Sigmoid colon (tissue), 7 donors: ENCODE measurements around the gene TNF. TPM values are rescaled to one million over a fixed set of nuclear protein-coding genes. Genes with fewer than 3 reads are reported as not detected.

Experiments used
- DNase-seq: peaks from one replicate; pipeline ENCODE4 v3.0.0-alpha.2; 2019
- H3K27ac ChIP-seq, 4 donors: fragments of 200-600 bp; sonication (generic); one replicate each; pipeline ENCODE4 v1.5.1; 2016 to 2019; ENCODE audit warnings: mild to moderate bottlenecking in 1 of 4
- H3K27me3 ChIP-seq, 3 donors: fragments of 200-600 bp; sonication (generic); one replicate each; pipeline ENCODE4 v1.5.1; 2019; ENCODE audit warnings: mild to moderate bottlenecking in 1 of 3
- H3K36me3 ChIP-seq, 4 donors: fragments of 200-600 bp; sonication (generic); one replicate each; pipeline ENCODE4 v1.5.1; 2016 to 2019
- H3K4me1 ChIP-seq, 4 donors: fragments of 200-600 bp; sonication (generic); one replicate each; pipeline ENCODE4 v1.5.1; 2017 to 2019
- H3K4me3 ChIP-seq, 4 donors: fragments of 200-600 bp; sonication (generic); one replicate each; pipeline ENCODE4 v1.5.1; 2017 to 2019; ENCODE audit warnings: mild to moderate bottlenecking in 2 of 4, moderate library complexity in 1 of 4
- H3K9me3 ChIP-seq, 4 donors: fragments of 200-600 bp in 3 of 4; sonication (generic) in 3 of 4; one replicate each; pipeline versions ENCODE4 v1.5.1 to v1.6.1; 2013 to 2019
- CTCF ChIP-seq, 4 experiments: fragments of 450-650 bp in 3 of 4; fragments of 200-600 bp in 1 of 4; IDR thresholded peaks; one replicate each; pipeline ENCODE4 v1.5.1; 2016 to 2019; ENCODE audit warnings: antibody characterized with exemption in 4 of 4, mild to moderate bottlenecking in 3 of 4, moderate library complexity in 2 of 4
- EP300 ChIP-seq, 4 donors: sonication (generic); formaldehyde crosslinking; IDR thresholded peaks; one replicate each; pipeline ENCODE4 v1.6.1; 2017; ENCODE audit warnings: antibody characterized with exemption in 4 of 4
- POLR2A ChIP-seq, 2 donors: fragments of 450-650 bp; IDR thresholded peaks; one replicate each; pipeline ENCODE4 v1.6.1; 2016; ENCODE audit warnings: antibody characterized with exemption in 2 of 2, mild to moderate bottlenecking in 2 of 2, moderate library complexity in 2 of 2
- POLR2AphosphoS5 ChIP-seq, 4 donors: sonication (generic); formaldehyde crosslinking; IDR thresholded peaks; one replicate each; pipeline ENCODE4 v1.6.1; 2017; ENCODE audit warnings: antibody characterized with exemption in 4 of 4
- WGBS, 2 donors: extraction: QIAGEN DNeasy Blood & Tissue Kit; methylation state at CpG; one replicate each; pipeline ENCODE4 v1.1.7; 2013; 5-methylcytosine and 5-hydroxymethylcytosine counted together
- intact Hi-C: fragments of 100-400 bp; cut with DNase I; formaldehyde crosslinking; loops from one replicate; pipeline ENCODE4 v1.15.1; 2023
- polyA plus RNA-seq, 3 donors: library from polyadenylated mRNA; stranded (reverse); fragments of 200-250 nt; gene quantifications; one replicate each; pipeline ENCODE4 v1.2.3, GENCODE V29; 2013
- total RNA-seq, 4 donors: library from RNA; depleted of rRNA; stranded (reverse); fragments of >200 nt; gene quantifications; one replicate each; pipeline ENCODE4 v1.1.0, GENCODE V29; 2016
- donor health status: healthy with polysubstance abuse.
- donor health status: Bipolar disorder and iron deficiency.
- donor health status: healthy.

The TNF gene
- total and polyA plus RNA-seq, 7 donors = 0.33 to 2.6 (median 0.76) TPM; not detected in 3

GRCh38 chr6:31556307-31556706 lies 19.1 kb upstream of the TNF start:
- H3K9me3 ChIP-seq = no peaks in the 10 kb centered on the region
- no peak overlapping the region for H3K27ac ChIP-seq
- DNase-seq = no peak
- H3K36me3 ChIP-seq = peaks cover 11 to 69% (median 23%) of the 10 kb centered on the region in 4 donors
- intact Hi-C loops = no loop called here
- 61 to 90% methylated on average over 3 of the region's 3 CpGs for WGBS, 2 donors
- peaks cover 0 to 20% (median 5%) of the 10 kb centered on the region in 4 donors for H3K4me1 ChIP-seq
- no peaks in the 10 kb centered on the region for H3K27me3 ChIP-seq
- H3K4me3 ChIP-seq = no peak overlapping the region
- TF ChIP-seq CTCF (IDR thresholded peaks at IDR 0.05) (no peak), POLR2AphosphoS5 (IDR thresholded peaks at IDR 0.05) (no peak), POLR2A (IDR thresholded peaks at IDR 0.05) (no peak), EP300 (IDR thresholded peaks at IDR 0.05) (no peak)

- TF ChIP-seq POLR2A (IDR thresholded peaks at IDR 0.05) (no peak), POLR2AphosphoS5 (IDR thresholded peaks at IDR 0.05) (no peak), EP300 (IDR thresholded peaks at IDR 0.05) (no peak), CTCF (IDR thresholded peaks at IDR 0.05) (no peak)
- WGBS, 2 donors = 72 to 85% methylated on average over 24 of the region's 24 CpGs
- Histone ChIP-seq H3K4me3 (no peak overlapping the region), H3K4me1 (peaks cover 0 to 20% (median 5%) of the 10 kb centered on the region in 4 donors), H3K27ac (peak overlapping the region in 3 of 4 donors; percentile 9 to 36 (median 27)), H3K36me3 (peaks cover 11 to 58% (median 23%) of the 10 kb centered on the region in 4 donors), H3K9me3 (no peaks in the 10 kb centered on the region), H3K27me3 (no peaks in the 10 kb centered on the region)
- intact Hi-C loops = loop anchor here (1.0 kb wide), 1 partner anchor 12 kb away; no protein-coding TSS in a partner anchor
- no peak for DNase-seq
Observed at GRCh38 chr6:31557443-31558317, 17.7 kb upstream of the TNF start.

- H3K4me1 ChIP-seq = peaks cover 0 to 20% (median 5%) of the 10 kb centered on the region in 4 donors
- no peaks in the 10 kb centered on the region for H3K27me3 ChIP-seq
- 81 to 88% methylated on average over 8 of the region's 8 CpGs for WGBS, 2 donors
- H3K4me3 ChIP-seq = no peak overlapping the region
- intact Hi-C loops = loop anchor here (1.0 kb wide), 1 partner anchor 11 kb away; no protein-coding TSS in a partner anchor
- no peak for DNase-seq
- H3K9me3 ChIP-seq = no peaks in the 10 kb centered on the region
- peaks cover 11 to 58% (median 23%) of the 10 kb centered on the region in 4 donors for H3K36me3 ChIP-seq
- peak overlapping the region in 3 of 4 donors; percentile 9 to 36 (median 27) for H3K27ac ChIP-seq
- no peak for TF ChIP-seq CTCF (IDR thresholded peaks at IDR 0.05)
- no peak for TF ChIP-seq POLR2A (IDR thresholded peaks at IDR 0.05)
- no peak for TF ChIP-seq POLR2AphosphoS5 (IDR thresholded peaks at IDR 0.05)
- no peak for TF ChIP-seq EP300 (IDR thresholded peaks at IDR 0.05)
Observed at GRCh38 chr6:31558318-31558625, 17.1 kb upstream of the TNF start.

GRCh38 chr6:31558631-31559500 lies 16.5 kb upstream of the TNF start:
- H3K9me3 ChIP-seq = no peaks in the 10 kb centered on the region
- no peak overlapping the region for H3K4me3 ChIP-seq
- TF ChIP-seq CTCF (IDR thresholded peaks at IDR 0.05) = no peak
- no peak for TF ChIP-seq EP300 (IDR thresholded peaks at IDR 0.05)
- no peak for TF ChIP-seq POLR2AphosphoS5 (IDR thresholded peaks at IDR 0.05)
- TF ChIP-seq POLR2A (IDR thresholded peaks at IDR 0.05) = no peak
- intact Hi-C loops = loop anchor here (1.0 kb wide), 1 partner anchor 10 kb away; no protein-coding TSS in a partner anchor
- peaks cover 11 to 52% (median 20%) of the 10 kb centered on the region in 4 donors for H3K36me3 ChIP-seq
- H3K27me3 ChIP-seq = no peaks in the 10 kb centered on the region
- H3K27ac ChIP-seq = peak overlapping the region in 3 of 4 donors; percentile 40 to 55 (median 54)
- 56 to 83% methylated on average over 14 of the region's 14 CpGs for WGBS, 2 donors
- peaks cover 0 to 20% (median 5%) of the 10 kb centered on the region in 4 donors for H3K4me1 ChIP-seq
- DNase-seq = peak; percentile 69
